CD14-positive monocyte (primary cell): ENCODE measurements around the gene CETP. TPM values are rescaled to one million over a fixed set of nuclear protein-coding genes. Genes with fewer than 3 reads are reported as not detected.

Source experiments
- DNase-seq, 3 donors: peaks; one replicate each; pipeline ENCODE4 v3.0.0-alpha.2; 2011 to 2022
- H2AFZ ChIP-seq: 2 replicates; pipeline ENCODE4 v1.6.0; 2012; ENCODE audit warnings: mild to moderate bottlenecking, low read depth, low read length, inconsistent platforms; ENCODE audit not compliant: insufficient read depth, poor library complexity, severe bottlenecking
- H3K27ac ChIP-seq, 2 donors: 1 replicate in 1 of 2; 2 replicates in 1 of 2; pipeline ENCODE4 v1.5.1; 2012 to 2013; ENCODE audit warnings: low read length in 2 of 2, control low read depth in 1 of 2, inconsistent platforms in 1 of 2, low read depth in 1 of 2, mild to moderate bottlenecking in 1 of 2
- H3K27me3 ChIP-seq, 2 donors: one replicate each; pipeline versions ENCODE4 v1.6.0 to v1.6.1; 2011 to 2013; ENCODE audit warnings: low read length in 2 of 2; ENCODE audit not compliant: control insufficient read depth in 2 of 2, insufficient read depth in 2 of 2
- H3K36me3 ChIP-seq, 2 donors: replicated peaks in 1 of 2; 1 replicate in 1 of 2; 2 replicates in 1 of 2; pipeline versions ENCODE4 v1.5.1 to v1.6.1; 2012 to 2013; ENCODE audit warnings: low read length in 2 of 2, control low read depth in 1 of 2, inconsistent platforms in 1 of 2, mild to moderate bottlenecking in 1 of 2; ENCODE audit not compliant: insufficient read depth in 2 of 2, control insufficient read depth in 1 of 2
- H3K4me1 ChIP-seq, 2 donors: 1 replicate in 1 of 2; 2 replicates in 1 of 2; pipeline versions ENCODE4 v1.5.1 to v1.6.1; 2012 to 2013; ENCODE audit warnings: low read length in 2 of 2, control low read depth in 1 of 2, inconsistent platforms in 1 of 2, mild to moderate bottlenecking in 1 of 2, moderate library complexity in 1 of 2; ENCODE audit not compliant: insufficient read depth in 2 of 2, control insufficient read depth in 1 of 2
- H3K4me2 ChIP-seq: replicated peaks from 2 replicates; pipeline ENCODE3; 2012; ENCODE audit warnings: low read length, moderate library complexity, mild to moderate bottlenecking; ENCODE audit not compliant: poor library complexity, severe bottlenecking; ENCODE audit errors: extremely low read depth
- H3K4me3 ChIP-seq, 3 experiments: fragments of 200-600 bp in 1 of 3; sonication (generic) in 1 of 3; replicated peaks in 1 of 3; 1 replicate in 2 of 3; 2 replicates in 1 of 3; pipeline ENCODE4 v1.5.1; 2011 to 2013; ENCODE audit warnings: low read length in 3 of 3, mild to moderate bottlenecking in 3 of 3, control low read depth in 2 of 3, low read depth in 2 of 3, inconsistent platforms in 1 of 3, moderate library complexity in 1 of 3
- H3K79me2 ChIP-seq: 2 replicates; pipeline ENCODE4 v1.6.0; 2012; ENCODE audit warnings: mild to moderate bottlenecking, control low read depth, inconsistent platforms, low read length, moderate library complexity; ENCODE audit not compliant: insufficient read depth
- H3K9ac ChIP-seq: 2 replicates; pipeline ENCODE4 v1.6.0; 2017; ENCODE audit warnings: low read length, mild to moderate bottlenecking; ENCODE audit not compliant: insufficient read depth, poor library complexity, severe bottlenecking
- H3K9me3 ChIP-seq, 2 donors: replicated peaks in 1 of 2; 1 replicate in 1 of 2; 2 replicates in 1 of 2; pipeline versions ENCODE4 v1.5.1 to v1.6.1; 2012 to 2013; ENCODE audit warnings: low read length in 2 of 2, control low read depth in 1 of 2; ENCODE audit not compliant: control insufficient read depth in 1 of 2, insufficient read depth in 1 of 2
- H4K20me1 ChIP-seq: 2 replicates; pipeline ENCODE4 v1.6.0; 2012; ENCODE audit warnings: mild to moderate bottlenecking, low read length, control low read depth, moderate library complexity; ENCODE audit not compliant: insufficient read depth
- H3K27ac Mint-ChIP-seq, 7 donors: one replicate each; pipeline ENCODE4 v1.8.0; 2020; ENCODE audit warnings: mild to moderate bottlenecking in 7 of 7, mixed read lengths in 7 of 7, moderate library complexity in 6 of 7, inconsistent platforms in 2 of 7
- H3K27me3 Mint-ChIP-seq, 3 donors: one replicate each; pipeline ENCODE4 v1.8.0; 2021 to 2022; ENCODE audit warnings: low read depth in 3 of 3, mild to moderate bottlenecking in 3 of 3, mixed read lengths in 3 of 3, moderate library complexity in 3 of 3, inconsistent platforms in 1 of 3
- H3K36me3 Mint-ChIP-seq, 2 donors: one replicate each; pipeline ENCODE4 v1.8.0; 2020; ENCODE audit warnings: mixed read lengths in 2 of 2, inconsistent platforms in 1 of 2, mild to moderate bottlenecking in 1 of 2
- H3K4me1 Mint-ChIP-seq: one replicate; pipeline ENCODE4 v1.8.0; 2020; ENCODE audit warnings: mild to moderate bottlenecking, mixed read lengths
- H3K4me3 Mint-ChIP-seq, 2 donors: one replicate each; pipeline ENCODE4 v1.8.0; 2020; ENCODE audit warnings: mild to moderate bottlenecking in 2 of 2, mixed read lengths in 2 of 2, moderate library complexity in 1 of 2
- H3K9me3 Mint-ChIP-seq, 7 donors: one replicate each; pipeline ENCODE4 v1.8.0; 2020 to 2022; ENCODE audit warnings: mixed read lengths in 7 of 7, mild to moderate bottlenecking in 6 of 7, moderate library complexity in 6 of 7, inconsistent platforms in 2 of 7
- WGBS: methylation state at CpG from one replicate; pipeline ENCODE4 v1.1.5; 2013; ENCODE audit warnings: missing lambda C conversion rate; ENCODE audit not compliant: insufficient coverage; 5-methylcytosine and 5-hydroxymethylcytosine counted together
- intact Hi-C, 2 donors: fragments of 100-400 bp; cut with micrococcal nuclease; formaldehyde crosslinking; loops; one replicate each; pipeline versions ENCODE4 v1.15.0 to v1.15.1; 2023
- polyA plus RNA-seq, 3 donors: library from polyadenylated mRNA; depleted of rRNA in 1 of 3; unstranded in 2 of 3; stranded (reverse) in 1 of 3; fragments of 300-500 nt in 2 of 3; fragments of >200 nt in 1 of 3; fragmentation: Illumina TruSeq in 2 of 3; gene quantifications; 1 replicate in 2 of 3; 2 replicates in 1 of 3; pipeline ENCODE4 v1.2.3, GENCODE V29; 2012 to 2021
- TF ChIP-seq, protein P1 (sequence below): fragments of 200-600 bp; IDR thresholded peaks from one replicate; pipeline ENCODE4 v1.8.0; 2022; ENCODE audit warnings: antibody characterized with exemption, mild to moderate bottlenecking

CETP gene
- polyA plus RNA-seq, 3 donors: 0.61 to 2.1 (median 1.3) TPM

- TF ChIP-seq, protein P1, sequence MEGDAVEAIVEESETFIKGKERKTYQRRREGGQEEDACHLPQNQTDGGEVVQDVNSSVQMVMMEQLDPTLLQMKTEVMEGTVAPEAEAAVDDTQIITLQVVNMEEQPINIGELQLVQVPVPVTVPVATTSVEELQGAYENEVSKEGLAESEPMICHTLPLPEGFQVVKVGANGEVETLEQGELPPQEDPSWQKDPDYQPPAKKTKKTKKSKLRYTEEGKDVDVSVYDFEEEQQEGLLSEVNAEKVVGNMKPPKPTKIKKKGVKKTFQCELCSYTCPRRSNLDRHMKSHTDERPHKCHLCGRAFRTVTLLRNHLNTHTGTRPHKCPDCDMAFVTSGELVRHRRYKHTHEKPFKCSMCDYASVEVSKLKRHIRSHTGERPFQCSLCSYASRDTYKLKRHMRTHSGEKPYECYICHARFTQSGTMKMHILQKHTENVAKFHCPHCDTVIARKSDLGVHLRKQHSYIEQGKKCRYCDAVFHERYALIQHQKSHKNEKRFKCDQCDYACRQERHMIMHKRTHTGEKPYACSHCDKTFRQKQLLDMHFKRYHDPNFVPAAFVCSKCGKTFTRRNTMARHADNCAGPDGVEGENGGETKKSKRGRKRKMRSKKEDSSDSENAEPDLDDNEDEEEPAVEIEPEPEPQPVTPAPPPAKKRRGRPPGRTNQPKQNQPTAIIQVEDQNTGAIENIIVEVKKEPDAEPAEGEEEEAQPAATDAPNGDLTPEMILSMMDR: no peak
- peaks cover 75 to 79% of the 10 kb centered on the region in 2 donors for H3K36me3 Mint-ChIP-seq
- Histone ChIP-seq H2AFZ (no peak overlapping the region), H3K36me3 (peaks cover 33 to 72% of the 10 kb centered on the region in 2 donors), H3K79me2 (peaks cover 11% of the 10 kb centered on the region), H3K27me3 (no peaks in the 10 kb centered on the region), H3K4me1 (peaks cover 57% of the 10 kb centered on the region in 2 donors), H3K9me3 (no peaks in the 10 kb centered on the region), H3K4me3 (no peak overlapping the region), H3K4me2 (no peak overlapping the region), H3K9ac (no peak overlapping the region), H4K20me1 (no peaks in the 10 kb centered on the region), H3K27ac (peak overlapping the region in 1 of 2 donors; percentile 67)
- intact Hi-C loops: no loop called here
- H3K27me3 Mint-ChIP-seq: no peaks in the 10 kb centered on the region
- WGBS: no CpG with 5 or more reads among the region's 2 CpGs
- DNase-seq: no peak
- H3K4me3 Mint-ChIP-seq: no peak overlapping the region
- H3K4me1 Mint-ChIP-seq: peaks cover 77% of the 10 kb centered on the region
- H3K9me3 Mint-ChIP-seq: peaks cover 0 to 5% (median 0%) of the 10 kb centered on the region in 7 donors
- peak overlapping the region in 1 of 7 donors; percentile 84 for H3K27ac Mint-ChIP-seq
Measured at GRCh38 chr16:57027067-57027466, 65.3 kb downstream of the CETP start.

GRCh38 chr16:57028086-57028485, 66.3 kb downstream of the CETP start:
- no peaks in the 10 kb centered on the region for H3K9me3 ChIP-seq
- H4K20me1 ChIP-seq: no peaks in the 10 kb centered on the region
- H2AFZ ChIP-seq: no peak overlapping the region
- no peak overlapping the region for H3K4me3 ChIP-seq
- peaks cover 69% of the 10 kb centered on the region for H3K4me1 Mint-ChIP-seq
- TF ChIP-seq, protein P1: no peak
- no peak overlapping the region for H3K9ac ChIP-seq
- H3K4me2 ChIP-seq: no peak overlapping the region
- DNase-seq: no peak
- no peaks in the 10 kb centered on the region for H3K27me3 ChIP-seq
- H3K4me1 ChIP-seq: peaks cover 53 to 57% of the 10 kb centered on the region in 2 donors
- intact Hi-C loops: no loop called here
- H3K9me3 Mint-ChIP-seq: peaks cover 0 to 5% (median 0%) of the 10 kb centered on the region in 7 donors
- H3K27me3 Mint-ChIP-seq: no peaks in the 10 kb centered on the region
- peaks cover 28 to 71% of the 10 kb centered on the region in 2 donors for H3K36me3 ChIP-seq
- no peak overlapping the region for H3K4me3 Mint-ChIP-seq
- WGBS: 20% methylated on average over 1 of the region's 4 CpGs
- no peak overlapping the region for H3K27ac ChIP-seq
- peak overlapping the region in 2 of 7 donors; percentile 43 to 46 for H3K27ac Mint-ChIP-seq
- H3K36me3 Mint-ChIP-seq: peaks cover 72 to 76% of the 10 kb centered on the region in 2 donors
- H3K79me2 ChIP-seq: peaks cover 11% of the 10 kb centered on the region
